Right lobe of liver (tissue), 6 donors: ENCODE data around the gene DLG3. TPM values are rescaled to one million over a fixed set of nuclear protein-coding genes. Genes with fewer than 3 reads are reported as not detected.

Source experiments
- ATAC-seq, 4 donors: fragments of 200-7000 bp; cut with Tn5 transposase; one replicate each; pipeline ENCODE4 v1.9.1; 2020; ENCODE audit warnings: mild to moderate bottlenecking in 4 of 4, moderate library complexity in 4 of 4
- DNase-seq, 3 donors: peaks; one replicate each; pipeline ENCODE4 v3.0.0-alpha.2; 2020
- H3K27ac ChIP-seq, 3 donors: fragments of 200-600 bp; one replicate each; pipeline ENCODE4 v1.8.0; 2022
- H3K27me3 ChIP-seq, 2 donors: fragments of 200-600 bp; one replicate each; pipeline ENCODE4 v1.8.0; 2022
- H3K36me3 ChIP-seq, 4 donors: fragments of 200-600 bp; sonication (generic) in 1 of 4; one replicate each; pipeline versions ENCODE4 v1.5.1 to v1.8.0; 2017 to 2022; ENCODE audit warnings: control low read depth in 1 of 4
- H3K4me1 ChIP-seq, 4 donors: fragments of 200-600 bp; sonication (generic) in 1 of 4; one replicate each; pipeline versions ENCODE4 v1.5.1 to v1.8.0; 2017 to 2022; ENCODE audit warnings: control low read depth in 1 of 4
- H3K4me3 ChIP-seq, 3 donors: fragments of 200-600 bp; one replicate each; pipeline ENCODE4 v1.8.0; 2022
- H3K9me3 ChIP-seq, 4 donors: fragments of 200-600 bp; sonication (generic) in 1 of 4; one replicate each; pipeline versions ENCODE4 v1.5.1 to v1.8.0; 2017 to 2022; ENCODE audit warnings: control low read depth in 1 of 4
- POLR2A ChIP-seq: fragments of 450-650 bp; IDR thresholded peaks from one replicate; pipeline ENCODE4 v1.6.1; 2017; ENCODE audit warnings: antibody characterized with exemption, mild to moderate bottlenecking
- WGBS: methylation state at CpG from one replicate; pipeline ENCODE4 v1.1.6; 2018; ENCODE audit warnings: low coverage, low lambda C conversion rate; ENCODE audit not compliant: insufficient coverage; ENCODE audit errors: missing lambda C conversion rate; 5-methylcytosine and 5-hydroxymethylcytosine counted together
- intact Hi-C, 2 donors: fragments of 100-400 bp; cut with DNase I; formaldehyde crosslinking; loops; one replicate each; pipeline versions ENCODE4 v1.11.2 to v1.14.1; 2022
- total RNA-seq, 6 experiments: library from RNA; depleted of rRNA in 2 of 6; stranded (reverse); fragments of >200 nt in 2 of 6; fragmentation: NEBNext Ultra II Directional in 3 of 6; extraction: Animal tissue kit (Norgen Biotek cat#: 25700) in 3 of 6; gene quantifications; one replicate each; pipeline versions ENCODE4 v1.1.0 to v1.2.4, GENCODE V29; 2016 to 2023
- TF ChIP-seq, protein P1 (sequence below), 4 donors: fragments of 200-600 bp in 3 of 4; fragments of 450-650 bp in 1 of 4; IDR thresholded peaks; one replicate each; pipeline versions ENCODE4 v1.5.1 to v1.8.0; 2016 to 2022; ENCODE audit warnings: antibody characterized with exemption in 4 of 4, mild to moderate bottlenecking in 2 of 4
- donor health status: DM: no; HTN: yes; CAD: no.
- donor health status: DM: no; HTN: no; CAD: no.
- donor health status: DM: no; HTN: no; CAD: no.
- donor health status: DM: no; HTN: yes; CAD: no.
- donor health status: DM: no; HTN: yes; CAD: no.

Gene DLG3
- total RNA-seq, 6 experiments from 2014 or later = 0.37 to 2.1 (median 1.1) TPM

DNA sequence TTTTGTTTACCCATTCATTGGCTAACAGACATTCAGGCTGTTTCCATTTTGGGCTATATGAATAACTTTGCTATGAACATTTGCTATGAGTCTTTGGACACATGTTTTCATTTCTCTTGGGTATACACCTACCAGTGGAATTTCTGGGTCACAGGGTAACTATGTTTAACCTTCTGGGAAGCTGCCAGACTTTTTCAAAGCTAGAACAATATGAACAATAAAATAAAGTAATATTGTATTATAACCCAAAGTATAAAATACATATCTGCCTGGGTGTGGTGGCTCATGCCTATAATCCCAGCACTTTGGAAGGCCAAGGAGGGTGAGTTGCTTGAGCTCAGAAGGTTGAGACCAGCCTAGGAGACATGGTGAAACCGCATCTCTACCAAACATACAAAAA is 90.6 kb downstream of the DLG3 start:
- no peak overlapping the region for H3K27ac ChIP-seq
- no peaks in the 10 kb centered on the region for H3K27me3 ChIP-seq
- DNase-seq = no peak
- no peak overlapping the region for H3K4me3 ChIP-seq
- no peaks in the 10 kb centered on the region for H3K9me3 ChIP-seq
- H3K4me1 ChIP-seq = no peaks in the 10 kb centered on the region
- WGBS = 43% methylated on average over 1 of the region's 1 CpG
- intact Hi-C loops = no loop called here
- TF ChIP-seq, protein P1, sequence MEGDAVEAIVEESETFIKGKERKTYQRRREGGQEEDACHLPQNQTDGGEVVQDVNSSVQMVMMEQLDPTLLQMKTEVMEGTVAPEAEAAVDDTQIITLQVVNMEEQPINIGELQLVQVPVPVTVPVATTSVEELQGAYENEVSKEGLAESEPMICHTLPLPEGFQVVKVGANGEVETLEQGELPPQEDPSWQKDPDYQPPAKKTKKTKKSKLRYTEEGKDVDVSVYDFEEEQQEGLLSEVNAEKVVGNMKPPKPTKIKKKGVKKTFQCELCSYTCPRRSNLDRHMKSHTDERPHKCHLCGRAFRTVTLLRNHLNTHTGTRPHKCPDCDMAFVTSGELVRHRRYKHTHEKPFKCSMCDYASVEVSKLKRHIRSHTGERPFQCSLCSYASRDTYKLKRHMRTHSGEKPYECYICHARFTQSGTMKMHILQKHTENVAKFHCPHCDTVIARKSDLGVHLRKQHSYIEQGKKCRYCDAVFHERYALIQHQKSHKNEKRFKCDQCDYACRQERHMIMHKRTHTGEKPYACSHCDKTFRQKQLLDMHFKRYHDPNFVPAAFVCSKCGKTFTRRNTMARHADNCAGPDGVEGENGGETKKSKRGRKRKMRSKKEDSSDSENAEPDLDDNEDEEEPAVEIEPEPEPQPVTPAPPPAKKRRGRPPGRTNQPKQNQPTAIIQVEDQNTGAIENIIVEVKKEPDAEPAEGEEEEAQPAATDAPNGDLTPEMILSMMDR (IDR thresholded peaks at IDR 0.05) = no peak
- no peak for TF ChIP-seq POLR2A
- no peak for ATAC-seq
- no peaks in the 10 kb centered on the region for H3K36me3 ChIP-seq

DNA sequence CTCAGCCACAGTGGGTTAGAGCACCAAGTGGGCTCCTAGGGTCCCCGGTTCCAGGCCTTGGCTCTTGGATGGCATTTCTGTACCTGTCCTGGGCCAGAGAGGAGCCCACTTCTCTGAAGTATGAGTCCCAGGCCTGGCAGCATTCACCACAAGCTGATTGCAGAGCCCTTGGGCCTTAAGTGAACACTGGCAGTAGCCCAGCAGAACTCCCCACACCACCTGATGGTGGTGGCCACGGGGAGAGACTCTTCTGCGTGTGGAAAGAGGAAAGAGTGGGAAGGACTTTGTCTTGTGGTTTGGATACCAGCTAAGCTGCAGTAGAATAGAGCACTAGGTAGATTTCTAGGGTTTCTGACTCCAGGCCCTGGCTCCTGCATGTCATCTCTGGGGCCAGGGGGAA is 104.8 kb downstream of the DLG3 start:
- DNase-seq (no peak), ATAC-seq (no peak)
- WGBS = 50% methylated on average over 2 of the region's 3 CpGs
- H3K4me3 ChIP-seq = no peak overlapping the region
- no peaks in the 10 kb centered on the region for H3K9me3 ChIP-seq
- intact Hi-C loops = no loop called here
- no peaks in the 10 kb centered on the region for H3K36me3 ChIP-seq
- no peaks in the 10 kb centered on the region for H3K4me1 ChIP-seq
- TF ChIP-seq, protein P1 (IDR thresholded peaks at IDR 0.05) = no peak
- TF ChIP-seq POLR2A = no peak
- no peaks in the 10 kb centered on the region for H3K27me3 ChIP-seq
- H3K27ac ChIP-seq = no peak overlapping the region

DNA sequence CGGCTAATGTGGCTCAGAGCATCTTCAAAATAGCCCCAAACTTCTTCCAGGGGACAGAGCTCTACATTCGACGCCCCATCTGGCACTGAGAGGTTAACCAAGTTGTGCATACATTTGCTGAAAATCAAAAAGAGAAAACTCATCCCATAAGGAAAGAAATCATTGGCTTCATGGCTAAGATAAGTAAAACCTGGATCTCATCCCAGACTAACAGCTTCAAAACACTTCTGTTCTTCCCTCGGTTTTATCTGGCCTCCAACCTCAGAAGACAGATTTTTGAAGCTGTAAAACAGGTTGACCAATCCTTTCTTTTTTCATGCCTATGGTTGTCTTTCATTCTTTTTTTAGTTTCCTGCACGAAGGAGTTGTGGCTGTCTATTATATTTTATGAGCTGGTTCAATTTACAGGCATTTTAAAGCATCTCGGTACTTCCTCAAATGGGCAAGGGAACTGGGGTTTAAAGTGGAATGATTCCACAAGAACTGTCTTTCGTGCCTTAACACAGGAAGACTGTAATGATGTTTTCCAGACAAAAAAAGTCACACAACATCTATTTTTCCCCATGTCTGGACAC is 107.6 kb downstream of the DLG3 start:
- intact Hi-C loops = no loop called here

DNA sequence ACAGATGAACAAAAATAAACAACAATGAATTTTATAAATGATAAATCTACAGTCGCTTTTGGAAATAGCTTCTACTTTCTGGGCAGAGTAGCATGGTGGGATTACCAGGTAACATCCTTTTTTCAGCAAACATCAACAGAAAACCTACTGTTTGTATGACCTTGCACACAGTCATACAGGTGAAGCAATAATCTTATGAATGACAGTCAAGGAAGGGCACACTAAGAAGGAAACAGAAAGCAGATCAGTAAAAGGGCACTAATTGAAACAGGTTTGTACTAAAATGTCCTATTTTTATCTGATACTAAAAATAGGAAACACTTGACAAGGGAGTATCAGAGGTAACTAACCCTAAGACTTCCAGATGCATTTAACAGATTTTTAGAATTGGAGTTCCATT is 108.9 kb downstream of the DLG3 start:
- intact Hi-C loops = no loop called here
- Histone ChIP-seq H3K27ac (no peak overlapping the region), H3K4me3 (no peak overlapping the region), H3K36me3 (no peaks in the 10 kb centered on the region), H3K9me3 (no peaks in the 10 kb centered on the region), H3K4me1 (no peaks in the 10 kb centered on the region), H3K27me3 (no peaks in the 10 kb centered on the region)
- 48% methylated on average over 1 of the region's 1 CpG for WGBS
- no peak for DNase-seq
- no peak for TF ChIP-seq POLR2A
- TF ChIP-seq, protein P1 (IDR thresholded peaks at IDR 0.05) = no peak
- no peak for ATAC-seq

More for the DNA sequence above, 107.6 kb downstream of the DLG3 start:
- Histone ChIP-seq H3K4me3 (no peak overlapping the region), H3K27ac (no peak overlapping the region), H3K27me3 (no peaks in the 10 kb centered on the region), H3K36me3 (no peaks in the 10 kb centered on the region), H3K9me3 (no peaks in the 10 kb centered on the region), H3K4me1 (no peaks in the 10 kb centered on the region)
- WGBS = 38% methylated on average over 7 of the region's 7 CpGs
- DNase-seq (no peak), ATAC-seq (no peak)
- TF ChIP-seq POLR2A = no peak
- TF ChIP-seq, protein P1 (IDR thresholded peaks at IDR 0.05) = no peak

DNA sequence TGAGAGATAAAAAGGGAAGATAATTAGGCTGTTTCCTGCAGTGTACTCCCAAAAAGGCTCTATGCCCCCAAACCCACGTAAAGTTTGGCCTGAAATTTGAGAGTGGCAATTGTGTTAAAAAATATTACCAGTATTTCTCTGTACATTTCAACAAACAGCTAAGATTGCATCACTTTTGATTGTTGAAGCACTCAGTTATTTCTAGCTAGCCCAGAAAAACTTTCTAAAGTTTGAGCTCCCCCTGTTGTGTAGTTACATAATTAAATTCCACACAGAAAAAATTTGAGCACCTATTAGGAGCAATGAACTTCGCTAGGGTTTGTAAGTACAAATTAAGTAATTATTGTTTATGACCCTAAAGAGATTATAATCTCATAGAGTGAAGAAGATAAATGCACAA is 109.4 kb downstream of the DLG3 start:
- peak in 2 of 4 donors; percentile 59 to 63 for ATAC-seq
- TF ChIP-seq POLR2A = no peak
- TF ChIP-seq, protein P1 (IDR thresholded peaks at IDR 0.05) = peak in 2 of 4 donors; percentile 7 to 18
- intact Hi-C loops = no loop called here

More for the DNA sequence above, 109.4 kb downstream of the DLG3 start:
- H3K9me3 ChIP-seq = no peaks in the 10 kb centered on the region
- DNase-seq = no peak
- WGBS = 10% methylated on average over 2 of the region's 2 CpGs
- no peak overlapping the region for H3K4me3 ChIP-seq
- no peaks in the 10 kb centered on the region for H3K27me3 ChIP-seq
- H3K36me3 ChIP-seq = no peaks in the 10 kb centered on the region
- no peaks in the 10 kb centered on the region for H3K4me1 ChIP-seq
- H3K27ac ChIP-seq = no peak overlapping the region
